ENCODE data around the gene TRIM16. TPM values are rescaled to one million over a fixed set of nuclear protein-coding genes. Genes with fewer than 3 reads are reported as not detected.
A peak's percentile ranks its signal among the peaks of the same experiment; 100 is the strongest.

Gene TRIM16
- total and polyA plus RNA-seq, 9 of the 15 experiments (the other 6 are each of a cell fraction or from before 2014, with no cell fraction given): 3.5 to 9.2 (median 8.2) TPM

DNA sequence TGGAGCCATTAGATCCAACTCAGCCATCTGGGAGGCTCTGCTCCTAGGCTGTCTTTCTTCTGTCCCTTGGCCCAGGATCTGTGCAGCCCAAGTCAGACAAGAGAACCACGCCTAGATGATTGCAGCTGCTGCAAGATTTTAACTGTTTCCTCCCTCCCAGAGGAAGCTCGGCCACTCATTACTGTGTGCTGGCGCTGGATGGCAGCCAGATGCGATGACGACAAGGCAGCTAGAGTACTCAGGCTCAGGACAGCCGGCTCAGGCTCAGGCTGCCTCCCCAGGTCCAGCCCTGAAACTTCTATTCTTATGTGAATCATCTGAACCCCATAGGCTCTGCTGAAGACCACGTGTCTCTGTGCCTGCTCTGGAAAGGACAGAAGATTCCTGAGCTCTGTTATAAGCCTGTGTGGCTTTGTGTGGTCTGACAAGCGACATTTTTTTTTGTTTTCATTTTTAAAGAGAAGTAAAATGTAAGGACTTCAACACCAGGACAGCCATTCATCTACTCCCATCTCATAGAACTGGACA, 32.5 kb downstream of the TRIM16 start (continued):
- TF ChIP-seq SRSF3 (IDR thresholded peaks at IDR 0.05; ENCODE audit: insufficient read depth, low read length) (no peak), PRMT5 (CRISPR knock-in tag; IDR thresholded peaks at IDR 0.05) (no peak), TCF7 (IDR thresholded peaks at IDR 0.05; ENCODE audit: borderline replicate concordance) (no peak), NCOA2 (IDR thresholded peaks at IDR 0.05; ENCODE audit: partially characterized antibody in 2 of 2) (no peak), MTA3 (IDR thresholded peaks at IDR 0.05; ENCODE audit: borderline replicate concordance) (0 out of 2 replicates have a peak, but pooled peaks have one; percentile 44), IFI16 (CRISPR knock-in tag; IDR thresholded peaks at IDR 0.05) (no peak), CBX8 (IDR thresholded peaks at IDR 0.05; ENCODE audit: borderline replicate concordance, extremely low read depth, low read depth, low read length, poor library complexity, severe bottlenecking) (no peak), TRIM28 (IDR thresholded peaks at IDR 0.05) (no peak), ZNF224 (CRISPR knock-in tag; IDR thresholded peaks at IDR 0.05) (no peak), STAT5A (IDR thresholded peaks at IDR 0.05; ENCODE audit: borderline replicate concordance, low read length) (no peak), PCBP1 (IDR thresholded peaks at IDR 0.05; ENCODE audit: low read depth, low read length, poor library complexity, severe bottlenecking) (no peak), ZNF282 (CRISPR knock-in tag; IDR thresholded peaks at IDR 0.05) (no peak), ZNF232 (CRISPR knock-in tag; IDR thresholded peaks at IDR 0.05) (no peak), YY1 (IDR thresholded peaks at IDR 0.05; ENCODE audit: borderline replicate concordance in 1 of 3, control insufficient read depth in 1 of 3, extremely low read depth in 1 of 3, insufficient read depth in 3 of 3, insufficient read length in 1 of 3, insufficient replicate concordance in 2 of 3, low read depth in 1 of 3, low read length in 2 of 3) (no peak), GTF2F1 (IDR thresholded peaks at IDR 0.05; ENCODE audit: low read depth, low read length) (no peak), ZNF197 (CRISPR knock-in tag; IDR thresholded peaks at IDR 0.05; ENCODE audit: low read depth) (no peak), ZNF184 (CRISPR knock-in tag; IDR thresholded peaks at IDR 0.05) (no peak), CHCHD3 (CRISPR knock-in tag; IDR thresholded peaks at IDR 0.05) (no peak), PRPF4 (IDR thresholded peaks at IDR 0.05; ENCODE audit: insufficient read depth, low read depth, low read length, poor library complexity, severe bottlenecking) (no peak)
- TF ChIP-seq, protein P1, sequence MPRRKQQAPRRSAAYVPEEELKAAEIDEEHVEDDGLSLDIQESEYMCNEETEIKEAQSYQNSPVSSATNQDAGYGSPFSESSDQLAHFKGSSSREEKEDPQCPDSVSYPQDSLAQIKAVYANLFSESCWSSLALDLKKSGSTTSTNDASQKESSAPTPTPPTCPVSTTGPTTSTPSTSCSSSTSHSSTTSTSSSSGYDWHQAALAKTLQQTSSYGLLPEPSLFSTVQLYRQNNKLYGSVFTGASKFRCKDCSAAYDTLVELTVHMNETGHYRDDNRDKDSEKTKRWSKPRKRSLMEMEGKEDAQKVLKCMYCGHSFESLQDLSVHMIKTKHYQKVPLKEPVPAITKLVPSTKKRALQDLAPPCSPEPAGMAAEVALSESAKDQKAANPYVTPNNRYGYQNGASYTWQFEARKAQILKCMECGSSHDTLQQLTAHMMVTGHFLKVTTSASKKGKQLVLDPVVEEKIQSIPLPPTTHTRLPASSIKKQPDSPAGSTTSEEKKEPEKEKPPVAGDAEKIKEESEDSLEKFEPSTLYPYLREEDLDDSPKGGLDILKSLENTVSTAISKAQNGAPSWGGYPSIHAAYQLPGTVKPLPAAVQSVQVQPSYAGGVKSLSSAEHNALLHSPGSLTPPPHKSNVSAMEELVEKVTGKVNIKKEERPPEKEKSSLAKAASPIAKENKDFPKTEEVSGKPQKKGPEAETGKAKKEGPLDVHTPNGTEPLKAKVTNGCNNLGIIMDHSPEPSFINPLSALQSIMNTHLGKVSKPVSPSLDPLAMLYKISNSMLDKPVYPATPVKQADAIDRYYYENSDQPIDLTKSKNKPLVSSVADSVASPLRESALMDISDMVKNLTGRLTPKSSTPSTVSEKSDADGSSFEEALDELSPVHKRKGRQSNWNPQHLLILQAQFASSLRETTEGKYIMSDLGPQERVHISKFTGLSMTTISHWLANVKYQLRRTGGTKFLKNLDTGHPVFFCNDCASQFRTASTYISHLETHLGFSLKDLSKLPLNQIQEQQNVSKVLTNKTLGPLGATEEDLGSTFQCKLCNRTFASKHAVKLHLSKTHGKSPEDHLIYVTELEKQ (CRISPR knock-in tag; IDR thresholded peaks at IDR 0.05): no peak
- TF ChIP-seq, protein P2, sequence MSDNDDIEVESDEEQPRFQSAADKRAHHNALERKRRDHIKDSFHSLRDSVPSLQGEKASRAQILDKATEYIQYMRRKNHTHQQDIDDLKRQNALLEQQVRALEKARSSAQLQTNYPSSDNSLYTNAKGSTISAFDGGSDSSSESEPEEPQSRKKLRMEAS (CRISPR knock-in tag; IDR thresholded peaks at IDR 0.05): peak; percentile 45; the same call in 1 of the 2 replicates
- TF ChIP-seq, protein P3, sequence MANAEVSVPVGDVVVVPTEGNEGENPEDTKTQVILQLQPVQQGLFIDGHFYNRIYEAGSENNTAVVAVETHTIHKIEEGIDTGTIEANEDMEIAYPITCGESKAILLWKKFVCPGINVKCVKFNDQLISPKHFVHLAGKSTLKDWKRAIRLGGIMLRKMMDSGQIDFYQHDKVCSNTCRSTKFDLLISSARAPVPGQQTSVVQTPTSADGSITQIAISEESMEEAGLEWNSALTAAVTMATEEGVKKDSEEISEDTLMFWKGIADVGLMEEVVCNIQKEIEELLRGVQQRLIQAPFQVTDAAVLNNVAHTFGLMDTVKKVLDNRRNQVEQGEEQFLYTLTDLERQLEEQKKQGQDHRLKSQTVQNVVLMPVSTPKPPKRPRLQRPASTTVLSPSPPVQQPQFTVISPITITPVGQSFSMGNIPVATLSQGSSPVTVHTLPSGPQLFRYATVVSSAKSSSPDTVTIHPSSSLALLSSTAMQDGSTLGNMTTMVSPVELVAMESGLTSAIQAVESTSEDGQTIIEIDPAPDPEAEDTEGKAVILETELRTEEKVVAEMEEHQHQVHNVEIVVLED (CRISPR knock-in tag; IDR thresholded peaks at IDR 0.05): no peak

All from K562 (cell line).